DMS153 (cell line): ENCODE results near the gene DISC1.
A peak's percentile ranks its signal among the peaks of the same experiment; 100 is the strongest.
"Not testable (repeated sequence)": the region's sequence is repeated elsewhere in the genome, so short reads cannot be mapped to it uniquely, and the experiment has no call there.

ENCODE experiments used
- DNase-seq: peaks from one replicate; lab custom pipeline; 2025; lab: John Stamatoyannopoulos, UW

DISC1 gene

DNA sequence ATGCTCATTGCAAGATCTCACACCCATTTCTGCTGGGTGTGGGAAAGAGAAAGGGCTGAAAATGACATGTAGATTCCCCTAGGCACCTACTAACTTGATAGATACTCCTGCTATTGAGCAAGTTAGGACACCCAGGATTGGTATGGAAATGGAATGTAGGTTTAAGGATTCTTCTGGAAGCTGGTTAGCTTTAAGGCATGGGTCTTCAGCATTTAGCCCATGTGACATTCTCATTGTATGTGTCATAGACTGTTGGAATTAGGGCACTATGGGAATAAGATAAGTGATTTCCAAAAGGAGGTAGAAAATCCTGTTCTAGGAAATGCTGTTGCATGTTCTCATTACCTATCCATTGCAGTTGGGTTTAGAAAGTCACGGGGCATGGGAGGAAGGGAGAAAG is 76.2 kb downstream of the DISC1 start:
- DNase-seq: no peak

DNA sequence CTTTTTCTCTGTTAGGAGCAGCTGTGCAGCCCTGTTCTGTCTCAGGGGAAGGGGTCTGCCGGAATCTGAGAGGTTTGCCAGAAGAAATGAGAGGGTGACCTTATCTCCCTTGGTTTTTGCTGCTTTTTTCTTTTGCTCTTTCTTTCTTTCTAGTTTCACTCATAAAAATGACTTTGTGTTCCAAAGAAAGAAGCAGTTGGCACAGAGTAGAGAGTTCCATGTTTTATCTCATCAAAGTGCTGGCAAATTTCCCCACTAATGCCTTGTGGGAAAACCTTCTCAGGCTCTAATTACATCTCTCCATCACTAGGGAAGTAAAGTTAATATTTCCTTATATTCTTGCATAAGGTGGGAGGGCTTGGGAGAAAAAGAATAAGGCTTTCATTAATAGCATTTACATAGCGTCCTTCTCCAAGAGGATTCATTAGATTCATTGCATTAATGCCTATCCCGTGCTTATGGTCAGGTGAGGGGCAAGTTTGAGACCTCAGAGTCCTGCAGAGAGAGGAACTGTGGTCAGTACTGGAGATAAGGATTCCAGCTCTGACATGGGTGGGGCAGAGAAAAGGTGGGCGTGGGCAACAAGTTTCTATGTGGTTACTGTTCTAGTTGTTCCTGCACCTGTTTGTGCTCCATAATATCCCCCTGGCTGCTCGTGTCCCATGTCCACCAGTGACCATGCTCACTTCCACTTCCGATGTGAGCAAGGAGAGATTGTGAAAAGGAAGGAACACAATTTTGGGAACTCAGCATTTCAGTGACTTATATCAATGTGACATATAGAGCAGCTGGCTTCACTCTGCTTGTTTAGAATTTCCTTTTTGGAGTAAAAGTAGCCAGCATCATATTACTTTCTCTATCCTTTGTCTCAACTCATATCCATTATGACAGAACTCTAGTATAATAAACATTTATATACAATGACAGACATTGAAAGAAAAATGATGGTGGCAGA is 79.5 kb downstream of the DISC1 start:
- DNase-seq: no peak

GRCh38 chr1:231706934-231707333 is 80.3 kb downstream of the DISC1 start:
- no peak for DNase-seq

DNA sequence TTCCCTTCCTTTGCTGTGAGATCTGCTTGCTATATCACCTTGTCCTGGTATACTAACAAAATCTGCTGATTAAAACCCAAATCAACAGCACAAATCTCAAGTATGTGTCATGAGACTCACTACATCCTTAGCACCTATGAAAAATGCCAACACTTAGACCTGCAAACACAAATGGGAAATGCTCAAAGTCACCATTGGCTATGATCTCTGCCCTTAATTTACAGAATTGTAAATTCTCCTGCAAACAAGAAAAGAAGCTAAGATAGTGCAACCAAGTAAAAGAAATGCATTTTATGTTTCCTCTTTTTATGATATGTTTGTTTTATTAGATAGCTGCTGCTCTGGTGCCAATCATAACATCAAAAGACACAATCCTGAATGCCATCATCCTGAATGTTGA is 80.8 kb downstream of the DISC1 start:
- DNase-seq: no peak

- DNase-seq: no peak
Observed at GRCh38 chr1:231708394-231708793, 81.8 kb downstream of the DISC1 start.

DNA sequence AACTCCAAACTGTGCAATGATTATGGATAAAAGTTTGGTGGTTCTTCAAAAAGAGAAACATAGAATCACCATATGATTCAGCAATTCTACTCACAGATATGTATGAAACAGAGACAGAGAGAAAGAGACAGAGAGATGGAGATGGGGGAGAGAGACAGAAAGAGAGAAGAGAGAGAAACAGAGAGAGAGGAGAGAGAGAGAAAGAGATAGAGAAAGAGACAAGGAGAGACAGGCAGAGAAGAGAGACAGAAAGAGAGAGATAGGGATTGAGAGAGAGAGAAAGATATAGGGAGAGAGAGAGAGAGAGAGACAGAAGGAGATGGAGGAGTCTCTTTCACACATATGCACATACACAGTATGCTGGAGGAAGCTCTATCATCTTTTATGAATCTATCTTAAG is 87.8 kb downstream of the DISC1 start:
- no peak for DNase-seq

DNA sequence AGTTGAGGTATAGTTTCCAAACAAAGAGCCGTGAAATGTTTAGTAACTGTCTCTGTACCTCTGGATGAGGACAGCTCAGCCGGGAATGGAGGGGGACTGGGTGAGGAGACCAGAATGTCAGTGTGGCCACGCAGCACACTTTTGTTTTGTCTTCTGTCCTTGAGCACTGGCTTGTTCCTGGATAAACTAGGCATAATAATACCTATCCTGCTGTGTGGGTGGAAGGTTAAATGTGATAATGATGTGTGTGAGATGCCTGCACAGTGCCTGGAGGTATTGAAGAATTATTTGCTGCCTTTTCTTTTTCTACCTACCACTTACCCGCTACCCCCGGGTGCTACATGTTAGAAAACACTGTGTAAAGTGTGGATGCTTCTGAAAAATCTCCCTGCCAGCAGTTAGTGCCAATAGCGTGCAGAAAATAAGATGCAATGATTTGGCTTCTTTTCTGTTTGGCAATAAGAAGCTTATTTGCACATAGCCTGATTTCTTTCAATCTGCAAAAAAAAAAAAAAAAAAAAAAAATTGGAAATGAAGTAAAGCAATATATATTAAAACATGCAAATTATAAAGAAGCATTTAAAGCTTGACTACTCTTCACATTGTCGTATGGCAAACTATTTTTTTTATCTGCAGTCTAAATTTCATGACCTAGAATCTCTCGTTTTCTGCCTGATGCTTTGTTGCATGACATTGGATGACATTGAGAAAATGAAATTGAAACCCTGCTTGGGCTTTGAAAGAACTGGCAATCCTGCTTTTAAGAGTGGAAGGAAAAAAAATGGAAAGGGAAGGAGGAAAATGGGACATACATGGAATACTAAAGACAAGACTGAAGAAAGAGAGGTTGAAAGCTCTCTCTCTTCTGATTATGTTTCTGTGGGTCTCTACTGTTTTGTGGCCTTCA is 89.5 kb downstream of the DISC1 start:
- no peak for DNase-seq

DNA sequence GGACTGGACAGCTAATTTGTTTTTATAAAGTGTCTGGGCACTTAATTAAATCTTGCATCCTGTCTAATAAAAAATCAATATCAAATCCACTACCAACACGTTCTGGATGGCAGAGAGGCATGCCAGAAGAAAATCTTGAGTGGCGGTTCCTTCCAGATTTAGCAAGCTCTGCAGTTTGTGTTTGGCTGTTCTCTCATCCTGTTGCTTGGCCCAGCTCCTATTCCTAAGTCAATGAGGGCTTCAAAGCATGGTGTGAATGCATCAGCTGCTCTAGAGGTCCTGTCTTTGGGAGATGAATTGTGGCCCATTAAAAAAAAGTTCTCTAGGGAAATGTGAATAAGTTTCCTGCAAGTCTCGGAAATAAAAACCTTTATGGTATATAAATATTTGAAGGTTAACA is 90.3 kb downstream of the DISC1 start:
- DNase-seq: no peak

DNA sequence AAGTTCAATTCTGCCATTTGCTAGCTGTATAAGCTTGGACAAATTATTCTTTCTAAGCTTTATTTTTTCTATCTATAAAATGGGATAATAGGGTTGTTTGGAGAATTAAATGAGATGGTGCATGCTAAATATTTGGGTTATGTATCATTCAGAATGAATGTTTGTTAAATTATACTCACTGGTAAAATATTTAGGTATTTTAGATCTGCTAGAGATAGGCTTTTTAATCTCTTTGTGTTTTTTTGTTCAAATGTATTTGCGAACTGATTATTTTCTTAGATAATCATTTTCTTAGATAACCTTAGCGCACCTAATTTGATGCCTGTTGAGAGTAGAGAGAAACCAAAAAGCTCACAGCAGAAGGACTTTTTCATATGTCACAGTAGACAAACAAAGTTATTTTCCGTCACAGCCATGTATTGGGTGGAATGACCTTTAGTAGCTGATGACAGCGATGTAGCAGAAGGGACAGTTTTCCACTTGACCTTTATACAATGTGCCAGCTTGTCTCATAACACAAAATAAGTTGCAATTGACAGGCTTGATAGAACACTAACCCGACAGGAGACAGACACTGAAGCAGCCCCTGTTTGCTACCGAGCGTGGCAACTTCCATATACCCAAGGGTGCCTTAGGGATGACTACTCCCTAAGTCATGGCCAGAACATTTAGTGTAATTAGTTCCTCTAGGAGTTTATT is 93.0 kb downstream of the DISC1 start:
- no peak for DNase-seq

GRCh38 chr1:231720652-231721325 is 94.2 kb downstream of the DISC1 start:
- DNase-seq: peak; percentile 95

DNA sequence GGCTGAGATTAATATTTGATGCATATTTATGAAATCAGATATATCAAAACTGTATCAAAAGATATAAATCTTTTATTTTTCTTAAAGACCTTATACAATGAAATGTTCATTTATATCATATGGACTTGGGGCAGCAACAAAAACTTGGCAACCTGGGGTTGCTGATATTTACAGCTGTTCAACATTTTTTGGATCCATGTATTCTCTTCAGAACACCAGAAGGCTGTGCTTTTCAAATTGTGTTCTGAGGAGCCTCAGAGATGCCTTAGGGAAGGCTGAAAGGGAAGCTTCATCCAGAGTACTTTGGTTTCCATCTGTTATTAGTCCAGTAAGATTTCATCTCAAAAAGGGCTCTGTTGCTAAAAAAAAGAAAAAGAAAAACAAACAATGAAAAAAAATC is 94.8 kb downstream of the DISC1 start:
- DNase-seq: no peak

DNA sequence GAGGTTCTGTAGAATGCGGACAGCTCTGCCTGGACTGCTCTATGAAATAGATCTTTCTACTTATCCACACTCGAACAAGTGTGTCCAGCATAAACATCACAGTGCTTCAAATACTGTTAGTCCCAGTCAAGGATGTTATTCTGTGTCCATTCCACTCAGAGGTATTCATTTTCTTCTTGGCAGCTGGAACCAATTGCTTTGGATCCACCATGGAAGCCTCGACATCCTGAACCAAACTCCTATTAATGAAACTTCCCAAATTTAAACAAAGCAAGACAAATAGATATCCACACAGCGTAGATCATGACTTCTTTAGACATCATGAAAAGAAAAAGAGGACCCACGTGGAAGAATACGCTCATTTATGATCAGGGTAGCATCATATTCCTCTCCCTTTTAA is 95.8 kb downstream of the DISC1 start:
- no peak for DNase-seq

- DNase-seq: no peak
Observed at GRCh38 chr1:231723146-231723545, 96.6 kb downstream of the DISC1 start.

DNA sequence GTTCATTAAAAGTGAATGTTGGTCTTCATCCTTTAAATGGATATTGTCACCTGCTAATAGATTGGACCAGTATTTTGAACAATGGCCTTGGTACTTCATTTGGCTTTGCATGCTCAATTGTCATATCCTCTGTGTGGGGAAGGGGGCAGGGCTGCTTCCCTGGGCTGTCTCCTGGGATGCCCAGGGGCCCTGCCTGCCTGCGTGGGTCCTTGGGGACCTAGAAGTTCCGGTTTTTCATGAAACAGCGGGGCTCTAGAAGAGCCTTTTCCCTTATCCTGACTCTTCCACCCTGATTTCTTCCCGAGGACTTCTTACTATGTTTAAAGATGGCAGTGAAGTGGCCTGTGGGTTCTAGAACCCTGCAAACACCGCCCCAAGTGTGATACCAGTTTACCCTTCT is 97.5 kb downstream of the DISC1 start:
- no peak for DNase-seq

GRCh38 chr1:231724876-231725647 is 98.5 kb downstream of the DISC1 start:
- DNase-seq: peak; percentile 25

DNA sequence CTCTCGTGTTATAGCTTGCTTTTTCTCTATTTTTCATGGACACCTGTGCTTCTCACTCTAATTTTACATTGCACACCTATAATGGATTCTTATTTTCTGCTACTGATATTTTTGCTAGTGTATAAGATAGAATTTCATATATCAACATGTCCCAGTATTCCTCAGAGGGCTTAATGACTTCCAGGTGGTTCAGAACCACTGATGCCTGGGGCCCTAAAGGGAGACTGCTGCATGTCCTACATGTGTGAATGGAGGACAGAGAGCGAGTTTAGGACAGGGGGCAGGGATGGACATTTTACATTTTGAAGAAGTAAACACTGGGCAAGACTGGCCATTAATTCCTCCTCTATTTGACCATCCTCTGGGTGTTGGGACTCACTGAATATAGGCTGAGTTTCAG is 100.6 kb downstream of the DISC1 start:
- DNase-seq: no peak

- DNase-seq: not testable (repeated sequence)
Observed at GRCh38 chr1:231728987-231729386, 102.4 kb downstream of the DISC1 start.

- DNase-seq: no peak
Observed at GRCh38 chr1:231729544-231729943, 103.0 kb downstream of the DISC1 start.

GRCh38 chr1:231731268-231731667 is 104.7 kb downstream of the DISC1 start:
- DNase-seq: no peak

GRCh38 chr1:231733063-231733462 is 106.5 kb downstream of the DISC1 start:
- no peak for DNase-seq

DNA sequence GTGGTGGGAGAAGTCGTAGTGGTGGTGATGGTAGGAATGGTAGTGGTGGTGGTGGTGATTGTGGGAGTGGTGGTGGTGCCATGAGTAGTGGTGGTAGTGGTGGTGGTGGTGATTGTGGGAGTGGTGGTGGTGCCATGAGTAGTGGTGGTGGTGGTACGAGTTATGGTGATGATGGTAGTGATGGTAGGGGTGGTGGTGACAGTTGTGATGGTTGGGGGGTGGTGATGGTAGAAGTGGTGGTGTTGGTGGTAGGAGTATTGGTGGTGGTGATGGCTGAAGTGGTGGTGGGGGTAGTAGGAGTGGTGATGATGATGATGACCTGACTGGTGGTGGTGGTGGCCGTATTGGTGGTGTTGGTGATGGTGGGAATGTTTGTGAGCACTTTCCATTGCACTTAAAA is 107.1 kb downstream of the DISC1 start:
- DNase-seq: no peak
